ENCODE results near the gene AHSA1.

AHSA1 gene

GRCh38 chr14:77473921-77474320 is 16.0 kb downstream of the AHSA1 start:
- DNase-seq (ENCODE audit: low read depth), result no peak

GRCh38 chr14:77474479-77475177 is 16.7 kb downstream of the AHSA1 start:
- no peak for DNase-seq (ENCODE audit: low read depth)

GRCh38 chr14:77475432-77476115 is 17.7 kb downstream of the AHSA1 start:
- DNase-seq (ENCODE audit: low read depth), result no peak

- no peak for DNase-seq (ENCODE audit: low read depth)
Measured at GRCh38 chr14:77478029-77478428, 20.1 kb downstream of the AHSA1 start.

GRCh38 chr14:77478796-77479195 is 20.9 kb downstream of the AHSA1 start:
- DNase-seq (ENCODE audit: low read depth), result no peak

GRCh38 chr14:77482422-77482821 is 24.5 kb downstream of the AHSA1 start:
- no peak for DNase-seq (ENCODE audit: low read depth)

GRCh38 chr14:77485256-77485655 is 27.4 kb downstream of the AHSA1 start:
- no peak for DNase-seq (ENCODE audit: low read depth)

- peak; percentile 61 for DNase-seq (ENCODE audit: low read depth)
Measured at GRCh38 chr14:77485901-77486678, 28.2 kb downstream of the AHSA1 start.

- no peak for DNase-seq (ENCODE audit: low read depth)
Measured at GRCh38 chr14:77488558-77488957, 30.7 kb downstream of the AHSA1 start.

GRCh38 chr14:77489041-77489440 is 31.1 kb downstream of the AHSA1 start:
- no peak for DNase-seq (ENCODE audit: low read depth)

- DNase-seq (ENCODE audit: low read depth), result no peak
Measured at GRCh38 chr14:77490347-77490986, 32.6 kb downstream of the AHSA1 start.

- DNase-seq (ENCODE audit: low read depth), result no peak
Measured at GRCh38 chr14:77491056-77491455, 33.2 kb downstream of the AHSA1 start.

- DNase-seq (ENCODE audit: low read depth), result no peak
Measured at GRCh38 chr14:77495334-77495733, 37.4 kb downstream of the AHSA1 start.

- no peak for DNase-seq (ENCODE audit: low read depth)
Measured at GRCh38 chr14:77498120-77498979, 40.5 kb downstream of the AHSA1 start, which contains the start of gene ISM2. Gene ISM2 (minus strand): TSS chr14:77498816. CDS start chr14:77498793, 23 bp downstream.

- DNase-seq (ENCODE audit: low read depth), result no peak
Measured at GRCh38 chr14:77498984-77499527, 41.2 kb downstream of the AHSA1 start.

- no peak for DNase-seq (ENCODE audit: low read depth)
Measured at GRCh38 chr14:77502109-77502782, 44.4 kb downstream of the AHSA1 start.

- DNase-seq (ENCODE audit: low read depth), result no peak
Measured at GRCh38 chr14:77503138-77503537, 45.2 kb downstream of the AHSA1 start.

- DNase-seq (ENCODE audit: low read depth), result no peak
Measured at GRCh38 chr14:77505031-77505430, 47.1 kb downstream of the AHSA1 start.

- no peak for DNase-seq (ENCODE audit: low read depth)
Measured at GRCh38 chr14:77507762-77508161, 49.9 kb downstream of the AHSA1 start.

- DNase-seq (ENCODE audit: low read depth), result no peak
Measured at GRCh38 chr14:77508249-77508648, 50.4 kb downstream of the AHSA1 start.

GRCh38 chr14:77508876-77509275 is 51.0 kb downstream of the AHSA1 start:
- DNase-seq (ENCODE audit: low read depth), result no peak

All from stromal cell of bone marrow (primary cell).